Epithelial cell of proximal tubule (primary cell): Measurements from ENCODE around the gene ADAMTS19. TPM values are rescaled to one million over a fixed set of nuclear protein-coding genes. Genes with fewer than 3 reads are reported as not detected.
A peak's percentile ranks its signal among the peaks of the same experiment; 100 is the strongest.

ENCODE experiments used
- DNase-seq: peaks from one replicate; pipeline ENCODE4 v3.0.0-alpha.2; 2011; ENCODE audit warnings: low read depth
- H3K4me3 ChIP-seq: 2 replicates; pipeline ENCODE4 v1.5.1; 2011; ENCODE audit warnings: low read depth, mild to moderate bottlenecking, low read length
- CTCF ChIP-seq: conservative IDR thresholded peaks from 2 replicates; pipeline ENCODE4 v1.5.1; 2012; ENCODE audit warnings: low read depth, mild to moderate bottlenecking, low read length
- total RNA-seq: library from RNA; depleted of rRNA; stranded (reverse); fragments of >200 nt; gene quantifications from 2 replicates; pipeline ENCODE4 v1.2.3, GENCODE V29; 2015

Gene ADAMTS19, protein sequence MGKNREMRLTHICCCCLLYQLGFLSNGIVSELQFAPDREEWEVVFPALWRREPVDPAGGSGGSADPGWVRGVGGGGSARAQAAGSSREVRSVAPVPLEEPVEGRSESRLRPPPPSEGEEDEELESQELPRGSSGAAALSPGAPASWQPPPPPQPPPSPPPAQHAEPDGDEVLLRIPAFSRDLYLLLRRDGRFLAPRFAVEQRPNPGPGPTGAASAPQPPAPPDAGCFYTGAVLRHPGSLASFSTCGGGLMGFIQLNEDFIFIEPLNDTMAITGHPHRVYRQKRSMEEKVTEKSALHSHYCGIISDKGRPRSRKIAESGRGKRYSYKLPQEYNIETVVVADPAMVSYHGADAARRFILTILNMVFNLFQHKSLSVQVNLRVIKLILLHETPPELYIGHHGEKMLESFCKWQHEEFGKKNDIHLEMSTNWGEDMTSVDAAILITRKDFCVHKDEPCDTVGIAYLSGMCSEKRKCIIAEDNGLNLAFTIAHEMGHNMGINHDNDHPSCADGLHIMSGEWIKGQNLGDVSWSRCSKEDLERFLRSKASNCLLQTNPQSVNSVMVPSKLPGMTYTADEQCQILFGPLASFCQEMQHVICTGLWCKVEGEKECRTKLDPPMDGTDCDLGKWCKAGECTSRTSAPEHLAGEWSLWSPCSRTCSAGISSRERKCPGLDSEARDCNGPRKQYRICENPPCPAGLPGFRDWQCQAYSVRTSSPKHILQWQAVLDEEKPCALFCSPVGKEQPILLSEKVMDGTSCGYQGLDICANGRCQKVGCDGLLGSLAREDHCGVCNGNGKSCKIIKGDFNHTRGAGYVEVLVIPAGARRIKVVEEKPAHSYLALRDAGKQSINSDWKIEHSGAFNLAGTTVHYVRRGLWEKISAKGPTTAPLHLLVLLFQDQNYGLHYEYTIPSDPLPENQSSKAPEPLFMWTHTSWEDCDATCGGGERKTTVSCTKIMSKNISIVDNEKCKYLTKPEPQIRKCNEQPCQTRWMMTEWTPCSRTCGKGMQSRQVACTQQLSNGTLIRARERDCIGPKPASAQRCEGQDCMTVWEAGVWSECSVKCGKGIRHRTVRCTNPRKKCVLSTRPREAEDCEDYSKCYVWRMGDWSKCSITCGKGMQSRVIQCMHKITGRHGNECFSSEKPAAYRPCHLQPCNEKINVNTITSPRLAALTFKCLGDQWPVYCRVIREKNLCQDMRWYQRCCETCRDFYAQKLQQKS
- total RNA-seq, result 0.12 and 0.72 TPM in 2 replicates

DNA sequence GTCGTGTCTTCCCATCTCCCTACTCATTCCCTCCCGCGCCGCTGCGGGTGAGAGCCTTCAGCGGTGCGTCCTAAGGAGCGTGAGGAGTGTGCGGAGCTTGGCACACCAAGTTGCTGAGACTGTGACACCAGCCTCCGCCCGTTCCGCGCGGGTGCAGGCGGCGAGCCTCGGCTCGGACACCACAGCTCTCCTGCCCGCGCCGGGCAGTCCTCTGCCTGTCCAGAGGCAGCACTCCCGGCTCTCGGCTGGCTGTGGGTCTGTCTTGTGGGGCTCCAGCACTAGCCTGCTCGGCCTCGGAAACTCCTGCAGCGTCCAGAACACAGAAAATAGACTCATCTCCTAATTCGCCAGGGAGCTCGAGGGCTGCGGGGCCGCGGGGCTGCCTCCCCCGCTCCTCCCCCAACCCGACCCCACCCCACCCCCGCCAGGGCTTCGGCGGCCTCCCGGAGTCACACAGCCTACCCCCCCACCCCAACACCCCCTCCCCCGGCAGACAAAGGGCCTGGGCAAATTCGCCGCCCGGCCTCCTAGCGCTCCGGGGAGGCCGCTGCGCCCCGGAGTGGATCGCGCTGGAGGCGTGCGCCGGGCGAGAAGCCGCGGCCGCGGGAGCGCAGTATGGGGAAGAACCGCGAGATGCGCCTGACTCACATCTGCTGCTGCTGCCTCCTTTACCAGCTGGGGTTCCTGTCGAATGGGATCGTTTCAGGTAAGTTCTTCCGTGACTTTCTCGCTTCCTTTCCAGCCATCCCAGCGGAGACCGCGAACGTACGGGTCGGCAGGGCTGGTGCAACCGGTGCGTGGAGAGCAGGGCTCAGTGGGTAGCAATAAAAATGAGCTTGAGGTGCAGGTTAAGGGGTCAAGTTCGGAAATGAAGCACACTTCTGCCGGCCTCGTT is at the start of gene ADAMTS19:
ADAMTS19 (plus strand) TSS at position 522 of the 895 bp plus-strand sequence; CDS start at position 616, 94 bp downstream.
- DNase-seq, result peak; percentile 1
- no peak for TF ChIP-seq CTCF
- H3K4me3 ChIP-seq, result peak within 1 kb of the TSS; percentile 56

GRCh38 chr5:129410488-129410887 is 49.6 kb upstream of the ADAMTS19 start:
- no peak for TF ChIP-seq CTCF
- no peak overlapping the region for H3K4me3 ChIP-seq
- no peak for DNase-seq

DNA sequence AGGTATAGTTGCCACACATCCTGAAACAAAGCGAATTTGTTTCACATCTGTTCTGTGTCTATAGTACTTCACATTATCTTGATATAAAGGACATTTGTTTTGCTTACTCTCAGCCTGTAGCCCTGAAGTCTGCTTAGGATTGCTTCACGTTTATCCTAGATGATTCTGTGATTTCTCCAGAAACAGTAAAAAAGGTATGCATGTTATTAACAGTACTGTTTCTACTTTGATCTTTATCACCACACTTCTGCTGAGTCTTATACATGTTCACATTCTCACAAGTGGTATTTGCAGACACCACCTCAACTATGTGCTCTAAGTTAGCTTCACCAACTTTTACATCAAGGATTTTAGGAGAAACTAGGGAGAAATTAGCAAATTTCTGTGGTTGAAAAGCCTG is 47.4 kb upstream of the ADAMTS19 start:
- TF ChIP-seq CTCF, result no peak
- no peak for DNase-seq
- H3K4me3 ChIP-seq, result no peak overlapping the region

GRCh38 chr5:129413570-129413969 is 46.5 kb upstream of the ADAMTS19 start:
- no peak for DNase-seq
- TF ChIP-seq CTCF, result no peak

GRCh38 chr5:129419292-129419691 is 40.8 kb upstream of the ADAMTS19 start:
- no peak for TF ChIP-seq CTCF

More at GRCh38 chr5:129413570-129413969, 46.5 kb upstream of the ADAMTS19 start:
- H3K4me3 ChIP-seq, result no peak overlapping the region

DNA sequence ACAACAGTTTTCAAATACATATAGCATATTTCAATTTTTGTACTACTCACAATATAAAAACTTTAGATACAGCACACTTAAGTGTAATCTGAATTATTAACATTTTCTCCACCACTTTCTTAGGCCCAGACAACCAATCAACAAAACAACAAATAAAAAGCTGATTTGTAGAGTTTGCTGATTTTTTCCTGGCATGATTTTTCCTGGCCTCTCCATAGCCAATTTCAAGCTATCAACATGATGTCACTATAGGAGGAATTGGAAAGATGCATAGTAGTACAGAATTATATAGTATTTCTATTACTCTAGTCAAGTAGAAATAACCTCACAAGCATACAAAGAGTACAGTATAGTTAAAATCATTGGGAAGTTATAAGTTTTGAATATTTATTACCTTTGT is 35.1 kb upstream of the ADAMTS19 start:
- no peak overlapping the region for H3K4me3 ChIP-seq
- no peak for DNase-seq
- TF ChIP-seq CTCF, result no peak

More at GRCh38 chr5:129419292-129419691, 40.8 kb upstream of the ADAMTS19 start:
- DNase-seq, result no peak
- H3K4me3 ChIP-seq, result no peak overlapping the region
